ENCODE data around the gene FOS. TPM values are rescaled to one million over a fixed set of nuclear protein-coding genes. Genes with fewer than 3 reads are reported as not detected.

FOS gene
- total RNA-seq, 1 experiment from 2014 or later: 31.6 TPM

DNA sequence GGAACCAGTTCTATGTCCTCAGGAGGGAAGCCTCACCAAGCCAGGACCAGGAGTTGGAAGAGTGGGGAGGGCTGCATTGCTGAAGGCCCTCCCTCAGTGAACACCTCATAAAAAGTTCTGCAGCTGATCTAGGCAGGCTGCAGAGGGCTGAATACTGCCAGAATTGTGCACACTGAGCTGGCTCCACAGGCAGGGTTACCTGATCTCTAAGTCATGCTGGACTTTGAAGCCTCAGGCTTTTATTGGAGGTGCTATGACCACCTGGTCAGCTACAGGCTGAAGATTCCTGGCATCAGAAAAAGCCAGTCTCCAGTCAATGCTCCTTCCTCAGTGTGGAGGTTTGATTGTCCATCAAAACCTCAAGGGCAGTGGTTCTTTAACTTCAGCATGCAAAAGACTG is 39.7 kb downstream of the FOS start:
- no peak for DNase-seq (ENCODE audit: low read depth)

GRCh38 chr14:75319021-75319420 is 40.4 kb downstream of the FOS start:
- DNase-seq (ENCODE audit: low read depth): no peak

DNA sequence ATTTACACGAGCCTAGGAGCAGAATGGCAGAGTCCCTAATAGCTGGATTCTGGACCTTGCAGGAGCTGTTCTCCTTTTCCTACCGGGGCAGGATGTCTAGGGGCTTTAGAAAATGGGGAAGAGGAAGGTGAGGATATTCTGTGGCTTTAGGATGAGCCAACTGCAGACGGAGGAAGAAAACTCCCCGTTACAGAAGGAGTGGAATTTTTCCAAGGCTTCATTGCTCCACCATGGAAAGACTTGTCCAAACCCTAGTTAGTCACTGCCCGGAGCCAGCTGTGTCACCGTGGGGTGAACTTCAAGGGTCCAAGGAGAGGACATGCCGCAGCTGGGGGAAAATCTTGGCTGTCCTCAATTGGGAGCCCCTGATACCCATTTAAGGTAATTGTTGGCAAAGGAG is 41.6 kb downstream of the FOS start:
- no peak for DNase-seq (ENCODE audit: low read depth)

DNA sequence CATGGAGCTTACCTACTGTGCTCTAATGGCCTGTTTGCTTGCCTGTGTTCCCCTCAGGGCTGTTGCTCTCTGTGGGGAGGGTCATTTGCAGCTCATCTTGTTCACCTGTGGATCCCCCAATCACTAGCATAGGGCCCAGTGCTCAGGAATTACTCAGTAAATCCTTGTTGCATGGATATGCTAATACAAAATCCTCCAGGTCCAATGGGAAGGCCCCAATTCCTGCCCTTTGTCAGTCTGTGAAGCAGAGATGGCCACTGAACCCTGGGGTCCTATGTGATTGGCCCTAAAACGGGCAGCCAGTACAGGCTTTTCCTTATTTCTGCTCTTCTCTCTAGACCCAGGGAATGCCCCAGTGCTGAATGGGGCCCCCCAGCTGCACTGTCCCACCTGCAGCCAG is 44.1 kb downstream of the FOS start:
- DNase-seq (ENCODE audit: low read depth): no peak

DNA sequence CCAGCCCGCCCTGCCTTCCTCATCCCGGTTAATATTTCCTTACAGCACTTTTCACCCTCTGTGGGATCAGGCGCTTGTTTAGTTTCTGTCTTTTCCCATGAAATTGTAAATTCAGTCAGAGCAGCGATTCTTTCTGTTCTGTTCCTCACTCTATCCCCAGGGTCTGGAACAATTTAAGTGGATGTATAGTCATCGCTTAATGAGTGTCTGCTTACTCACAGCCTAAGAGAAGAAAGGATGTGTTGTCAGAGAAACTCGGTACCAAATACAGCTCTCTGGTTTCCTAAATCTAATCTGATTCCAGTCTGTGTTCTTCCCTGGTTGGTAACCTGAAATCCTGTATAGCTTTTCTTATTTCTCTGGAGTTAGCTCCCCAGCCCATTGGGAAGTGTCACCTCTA is 44.9 kb downstream of the FOS start:
- DNase-seq (ENCODE audit: low read depth): peak; percentile 28

- DNase-seq (ENCODE audit: low read depth): no peak
Measured at GRCh38 chr14:75328558-75329155, 50.0 kb downstream of the FOS start.

GRCh38 chr14:75329369-75329768 is 50.7 kb downstream of the FOS start:
- DNase-seq (ENCODE audit: low read depth): no peak

DNA sequence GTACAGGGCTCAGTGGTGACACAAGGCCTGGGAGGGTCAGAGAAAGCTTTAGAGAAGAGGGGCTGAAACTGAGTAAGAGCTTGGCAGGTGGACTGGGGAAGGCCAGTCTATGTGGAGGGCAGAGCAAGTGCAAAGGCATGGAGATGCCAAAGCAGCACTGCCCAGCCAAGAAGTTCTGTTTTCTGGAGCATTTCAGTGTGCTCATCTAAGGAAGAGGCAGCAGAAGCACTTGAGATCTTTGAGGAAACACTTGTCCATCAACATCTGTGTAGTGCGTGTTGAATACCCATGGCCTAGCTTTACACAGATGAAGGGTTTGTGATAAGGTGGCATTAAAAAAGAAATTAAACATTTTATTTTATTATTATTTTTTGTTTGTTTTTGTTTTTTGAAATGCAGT is 52.8 kb downstream of the FOS start:
- DNase-seq (ENCODE audit: low read depth): no peak

Other genes with a start within 250 kb of the FOS start
- 5.0 and 12.4 TPM in 2 replicates for gene MLH3, start 227.4 kb upstream of the FOS start, total RNA-seq (2014; rRNA removed; shearing (Covaris generic))
- gene ACYP1, start 214.8 kb upstream of the FOS start, total RNA-seq (2014; rRNA removed; shearing (Covaris generic)): 41.3 and 66.9 TPM in 2 replicates
- 1.3 and 9.8 TPM in 2 replicates for gene ZC2HC1C, start 209.2 kb upstream of the FOS start, total RNA-seq (2014; rRNA removed; shearing (Covaris generic))
- 16.4 and 21.5 TPM in 2 replicates for gene NEK9, start 151.8 kb upstream of the FOS start, total RNA-seq (2014; rRNA removed; shearing (Covaris generic))
- gene TMED10, start 102.2 kb upstream of the FOS start, total RNA-seq (2014; rRNA removed; shearing (Covaris generic)): 373 and 460 TPM in 2 replicates
- gene JDP2, start 149.2 kb downstream of the FOS start, total RNA-seq (2014; rRNA removed; shearing (Covaris generic)): 21.9 and 32.4 TPM in 2 replicates
- 1.9 TPM in 1 of 2 replicates, not detected in the other for gene BATF, start 243.6 kb downstream of the FOS start, total RNA-seq (2014; rRNA removed; shearing (Covaris generic))